EH (cell line): ENCODE data around the gene ZDHHC14.
"Not testable (repeated sequence)": the region's sequence is repeated elsewhere in the genome, so short reads cannot be mapped to it uniquely, and the experiment has no call there.

Experiments used
- DNase-seq: peaks from one replicate; pipeline ENCODE4 v3.0.0-alpha.2; 2015; ENCODE audit warnings: low read depth

The ZDHHC14 gene

DNA sequence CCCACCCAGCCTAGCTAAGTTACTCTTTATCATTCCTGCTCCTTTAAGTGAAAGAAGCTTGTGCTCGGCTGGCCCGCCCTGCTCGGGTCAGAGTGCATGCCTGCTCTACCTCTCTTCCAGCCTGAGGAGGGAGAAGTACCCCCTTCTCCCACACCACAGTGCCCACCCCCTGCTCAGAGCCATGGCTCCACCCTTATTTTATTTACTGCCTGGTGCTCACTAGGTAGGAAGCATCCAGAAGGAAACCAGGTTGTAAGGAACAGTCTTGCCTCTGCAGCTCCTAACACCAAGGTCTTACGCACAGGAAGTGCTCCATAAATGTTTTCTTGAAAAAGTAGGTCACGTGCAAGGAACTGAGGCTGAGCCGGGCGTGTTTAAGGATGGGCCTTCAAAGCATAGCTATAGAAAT, 336.4 kb downstream of the ZDHHC14 start:
- no peak for DNase-seq

DNA sequence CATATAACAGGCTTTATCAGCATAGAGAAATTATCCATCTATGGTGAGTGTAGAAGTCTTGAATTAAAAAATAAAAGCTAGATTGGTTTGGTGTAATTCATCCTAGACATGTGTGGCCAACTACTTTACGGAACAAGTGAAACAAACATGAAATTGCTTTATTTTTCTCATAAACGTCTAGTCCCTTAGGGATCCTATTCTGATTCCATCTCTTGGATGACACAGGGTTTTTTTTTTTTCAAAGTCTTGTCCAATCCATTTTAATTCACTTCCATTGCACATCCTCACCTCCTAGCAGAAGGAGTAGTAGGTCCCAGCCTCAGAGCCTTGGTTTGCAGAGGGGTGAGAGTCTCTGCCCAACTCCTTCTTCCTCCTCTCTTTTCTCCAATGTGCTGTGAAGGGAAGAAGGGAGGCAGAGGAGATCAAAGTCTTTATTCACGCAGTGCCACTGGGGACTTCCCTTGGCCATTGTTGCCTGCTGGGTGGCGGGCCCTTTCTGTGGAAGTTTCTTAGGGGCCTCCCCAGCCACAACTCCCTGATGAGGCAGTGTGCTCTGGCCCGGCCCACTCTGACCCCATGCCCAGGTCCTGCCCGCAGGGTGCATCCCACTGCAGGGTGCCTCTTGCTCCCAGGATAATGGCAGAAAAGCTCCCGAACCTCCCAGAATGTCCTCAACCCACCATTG, 337.7 kb downstream of the ZDHHC14 start:
- DNase-seq, result no peak

DNA sequence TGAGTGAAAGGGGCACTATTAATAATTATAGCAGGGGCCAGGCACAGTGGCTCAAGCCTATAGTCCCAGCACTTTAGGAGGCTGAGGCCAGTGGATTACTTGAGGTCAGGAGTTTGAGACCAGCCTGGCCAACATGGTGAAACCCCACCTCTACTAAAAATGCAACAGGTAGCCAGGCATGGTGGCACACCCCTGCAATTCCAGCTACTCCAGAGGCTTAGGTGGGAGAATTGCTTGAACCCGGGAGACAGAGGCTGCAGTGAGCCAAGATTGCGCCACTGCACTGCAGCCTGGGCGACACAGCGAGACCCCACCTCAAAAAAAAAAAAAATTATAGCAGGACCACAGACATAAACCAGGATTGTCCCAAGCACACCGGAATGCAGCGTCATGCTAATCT, 340.0 kb downstream of the ZDHHC14 start:
- DNase-seq, result not testable (repeated sequence)

DNA sequence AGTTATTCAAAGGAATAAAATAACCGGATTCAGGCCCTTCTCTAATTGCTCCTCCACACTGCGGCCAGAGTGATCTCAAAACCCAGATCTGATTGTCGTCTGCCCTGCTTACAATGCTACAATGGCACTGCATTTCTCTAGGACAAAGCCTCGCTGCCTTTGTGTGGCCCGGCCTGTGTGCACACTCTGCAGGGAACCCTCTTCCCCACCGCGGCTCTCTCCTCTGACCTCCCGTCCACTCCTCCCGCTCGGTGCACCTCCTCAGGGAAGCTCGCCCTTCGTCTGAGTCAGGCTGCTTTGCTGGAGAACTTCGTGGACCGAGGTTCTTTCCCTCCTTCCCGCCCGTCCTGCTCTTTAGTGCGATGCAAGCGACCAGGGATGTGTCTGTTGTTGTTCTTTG, 340.4 kb downstream of the ZDHHC14 start:
- no peak for DNase-seq

DNA sequence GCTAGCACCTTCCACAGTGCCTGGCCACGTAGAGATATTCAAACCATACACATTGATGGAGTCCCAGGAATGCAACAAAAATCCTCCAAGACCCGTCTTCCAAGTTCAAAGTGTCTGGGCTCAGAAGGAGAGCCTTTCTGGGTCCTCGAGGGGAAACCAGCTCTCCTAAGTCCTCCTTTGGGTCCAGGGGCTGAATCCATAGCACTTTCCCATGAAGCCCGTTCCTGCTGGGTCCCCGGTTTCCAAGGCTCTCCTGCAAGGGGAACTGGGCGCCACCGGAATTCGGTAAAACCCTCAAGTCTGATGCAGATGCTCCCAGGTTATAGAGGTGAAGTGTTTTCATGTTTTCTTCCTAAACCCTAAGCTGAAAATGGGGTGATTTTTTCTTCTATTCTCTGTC, 340.8 kb downstream of the ZDHHC14 start:
- DNase-seq, result no peak

DNA sequence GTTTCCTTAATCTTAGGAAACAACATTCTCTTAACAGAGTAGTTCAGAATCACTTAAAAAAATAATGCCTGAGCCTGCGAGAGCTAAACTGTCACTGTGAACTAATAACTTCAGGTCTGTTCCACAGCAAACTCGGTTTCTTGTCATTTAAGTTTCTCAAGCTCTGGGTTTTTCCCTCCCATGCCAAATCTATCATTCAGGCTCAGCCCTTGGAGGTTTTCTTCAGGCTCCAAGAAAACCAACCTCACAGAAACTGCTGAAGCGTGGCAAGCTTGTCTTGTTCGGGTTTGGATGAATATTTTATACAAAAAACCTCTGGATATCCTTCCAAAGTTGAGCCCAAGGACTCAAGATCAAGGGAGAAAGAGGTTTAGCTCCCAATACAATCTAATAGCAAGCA, 342.4 kb downstream of the ZDHHC14 start:
- DNase-seq, result no peak

DNA sequence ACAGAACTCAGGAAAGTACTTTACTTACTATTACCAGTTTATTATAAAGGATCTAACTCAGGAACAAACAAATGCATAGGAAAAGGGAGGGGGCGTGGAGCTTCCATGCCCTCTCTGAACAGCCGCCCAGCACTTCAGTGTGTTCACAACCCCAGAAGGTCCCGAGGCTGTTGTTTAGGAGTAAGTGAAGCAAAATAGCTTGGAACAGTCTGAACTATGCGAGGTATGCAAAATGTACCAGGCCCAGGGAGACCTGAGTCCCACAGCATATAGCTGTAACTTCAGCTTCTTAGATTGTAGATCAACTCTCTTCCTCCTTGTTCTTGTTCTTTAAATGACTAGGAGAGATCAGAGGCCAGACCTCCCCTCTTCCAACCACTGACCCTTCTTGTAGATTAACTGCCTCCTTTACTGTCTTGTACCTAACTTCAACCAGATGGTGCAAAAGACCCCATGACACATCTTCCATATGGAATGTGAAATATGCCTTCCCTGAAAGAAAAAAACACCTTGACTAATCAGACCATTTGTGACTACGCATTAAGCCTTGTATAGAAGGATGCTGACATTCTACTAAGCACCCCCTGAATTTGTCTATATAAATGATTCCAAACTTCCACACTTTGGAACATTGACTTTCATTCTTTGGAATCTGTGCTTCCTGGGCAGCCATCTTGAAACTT, 343.3 kb downstream of the ZDHHC14 start:
- DNase-seq, result peak; percentile 41

DNA sequence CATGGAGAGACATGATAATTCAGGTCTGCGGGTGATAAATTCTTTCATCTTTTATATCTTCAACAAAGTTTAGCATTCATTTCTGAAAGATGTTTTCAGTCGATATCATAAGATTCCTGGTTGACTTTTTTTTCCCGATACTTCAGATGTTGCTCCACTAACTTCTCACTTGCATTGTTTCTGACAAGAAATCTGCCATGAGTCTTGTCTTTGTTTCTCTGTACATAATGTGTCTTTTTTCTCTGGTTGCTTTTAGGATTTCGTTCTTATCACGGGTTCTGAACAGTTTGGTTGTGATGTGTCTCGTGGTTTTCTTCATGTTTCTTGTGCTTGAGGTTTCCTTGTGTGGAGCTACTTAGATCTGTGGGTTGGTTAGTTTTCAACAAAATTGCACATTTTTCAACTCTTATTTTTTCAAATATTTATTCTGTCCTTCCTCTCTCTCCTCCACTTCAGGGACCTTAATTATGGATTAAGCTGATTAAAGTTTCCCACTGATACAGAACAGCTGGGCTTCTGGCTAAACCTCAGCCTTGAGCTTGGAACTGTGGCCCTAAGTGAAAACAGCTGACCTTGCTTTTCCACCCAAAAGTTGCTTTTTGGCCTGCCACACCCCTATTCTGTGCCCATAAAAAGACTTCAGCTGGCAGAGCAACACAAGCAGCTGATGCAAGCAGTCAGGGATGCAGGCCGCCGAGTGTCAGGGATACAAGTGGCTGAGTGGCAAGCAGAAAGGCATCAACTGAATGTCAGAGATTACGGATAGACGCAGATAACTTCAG, 344.2 kb downstream of the ZDHHC14 start:
- DNase-seq, result no peak

DNA sequence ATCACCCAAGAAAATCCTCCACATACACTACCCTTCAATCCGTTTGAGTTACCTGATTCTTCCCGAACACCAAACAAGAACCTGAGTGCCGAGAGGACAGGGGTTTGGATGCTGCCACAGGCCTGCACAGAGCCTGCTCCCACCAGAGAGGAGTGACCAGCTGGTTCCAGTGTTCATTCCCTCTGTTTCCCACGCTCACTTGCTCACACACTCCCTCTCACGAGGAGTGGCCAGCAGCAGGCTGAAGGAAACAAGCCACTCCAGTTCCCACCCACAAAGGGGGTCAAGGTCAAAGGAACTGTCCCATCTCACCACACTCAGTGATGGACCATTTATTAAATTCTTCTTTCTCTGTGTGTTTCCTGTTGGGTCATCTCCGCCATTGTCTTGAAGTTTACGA, 344.8 kb downstream of the ZDHHC14 start:
- no peak for DNase-seq

DNA sequence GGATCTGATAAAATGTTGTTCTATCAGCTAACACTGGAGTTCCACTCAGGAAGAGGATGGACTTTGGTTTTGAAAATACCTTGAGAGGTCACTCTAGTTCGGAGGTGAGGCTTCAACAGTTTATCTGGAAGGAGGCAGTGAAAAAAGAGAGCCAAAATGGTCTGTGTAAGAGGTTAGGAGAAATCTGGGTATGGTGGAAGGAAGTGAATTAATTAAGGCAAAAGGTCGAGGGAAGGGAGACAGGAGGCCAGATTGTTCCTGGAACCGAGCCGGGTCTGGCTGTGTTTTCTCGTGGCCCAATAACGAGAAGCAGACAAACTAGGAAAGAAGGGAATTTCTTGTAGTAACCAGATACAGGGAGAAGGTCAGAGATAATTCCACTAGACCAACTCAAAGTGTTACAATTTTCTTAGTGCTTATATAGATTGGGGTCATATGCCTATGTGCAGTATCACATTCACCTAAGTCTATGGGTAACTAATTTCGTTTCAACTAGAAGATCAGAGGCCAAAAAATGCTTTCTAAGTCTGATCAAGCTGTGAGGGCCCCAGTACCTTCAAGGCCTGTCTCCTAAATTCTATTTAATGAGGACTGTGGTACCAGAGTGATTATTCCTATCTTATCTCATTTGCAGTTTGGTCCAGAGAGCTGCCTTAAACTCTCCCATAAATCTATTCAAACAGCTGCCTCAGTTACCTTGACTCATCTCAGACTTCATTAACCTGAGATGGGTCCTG, 346.1 kb downstream of the ZDHHC14 start:
- no peak for DNase-seq
